Measurements from ENCODE around the gene GFI1B.

GFI1B gene

GRCh38 chr9:133030317-133031129 lies 52.0 kb downstream of the GFI1B start, which contains the start of gene GTF3C5 (continued):
- TF ChIP-seq ZNF324 (tag by site-specific recombination; IDR thresholded peaks at IDR 0.05) = peak; percentile 99
- TF ChIP-seq BCL11B (tag by site-specific recombination; IDR thresholded peaks at IDR 0.05; ENCODE audit: low read depth) = no peak
- TF ChIP-seq KLF16 (tag by site-specific recombination; IDR thresholded peaks at IDR 0.05) = peak; percentile 98
- peak; percentile 41 for TF ChIP-seq FEZF1 (tag by site-specific recombination; IDR thresholded peaks at IDR 0.05)
- no peak for TF ChIP-seq ZNF404 (tag by site-specific recombination; IDR thresholded peaks at IDR 0.05)
- TF ChIP-seq ZNF510 (tag by site-specific recombination; IDR thresholded peaks at IDR 0.05; ENCODE audit: insufficient replicate concordance) = peak; percentile 40
- no peak for TF ChIP-seq RBAK (tag by site-specific recombination; IDR thresholded peaks at IDR 0.05)
- TF ChIP-seq ZNF623 (tag by site-specific recombination; IDR thresholded peaks at IDR 0.05) = peak; percentile 42; the same call in 1 of the 2 replicates
- no peak for TF ChIP-seq HOXC10 (CRISPR knock-in tag; IDR thresholded peaks at IDR 0.05)
- TF ChIP-seq ZNF211 (tag by site-specific recombination; IDR thresholded peaks at IDR 0.05; ENCODE audit: low read depth) = no peak
- 0 out of 2 replicates have a peak, but pooled peaks have one; percentile 15 for TF ChIP-seq ZNF37A (tag by site-specific recombination; IDR thresholded peaks at IDR 0.05)
- TF ChIP-seq ZNF449 (tag by site-specific recombination; IDR thresholded peaks at IDR 0.05) = peak; percentile 52
- TF ChIP-seq ZNF529 (tag by site-specific recombination; IDR thresholded peaks at IDR 0.05; ENCODE audit: insufficient replicate concordance) = no peak
- 0 out of 2 replicates have a peak, but pooled peaks have one; percentile 10 for TF ChIP-seq ZNF426 (tag by site-specific recombination; IDR thresholded peaks at IDR 0.05)
- TF ChIP-seq, protein P1, sequence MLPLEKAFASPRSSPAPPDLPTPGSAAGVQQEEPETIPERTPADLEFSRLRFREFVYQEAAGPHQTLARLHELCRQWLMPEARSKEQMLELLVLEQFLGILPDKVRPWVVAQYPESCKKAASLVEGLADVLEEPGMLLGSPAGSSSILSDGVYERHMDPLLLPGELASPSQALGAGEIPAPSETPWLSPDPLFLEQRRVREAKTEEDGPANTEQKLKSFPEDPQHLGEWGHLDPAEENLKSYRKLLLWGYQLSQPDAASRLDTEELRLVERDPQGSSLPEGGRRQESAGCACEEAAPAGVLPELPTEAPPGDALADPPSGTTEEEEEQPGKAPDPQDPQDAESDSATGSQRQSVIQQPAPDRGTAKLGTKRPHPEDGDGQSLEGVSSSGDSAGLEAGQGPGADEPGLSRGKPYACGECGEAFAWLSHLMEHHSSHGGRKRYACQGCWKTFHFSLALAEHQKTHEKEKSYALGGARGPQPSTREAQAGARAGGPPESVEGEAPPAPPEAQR (tag by site-specific recombination; IDR thresholded peaks at IDR 0.05) = 0 out of 2 replicates have a peak, but pooled peaks have one; percentile 83
- peak; percentile 60; the same call in 1 of the 2 replicates for TF ChIP-seq ZNF10 (tag by site-specific recombination; IDR thresholded peaks at IDR 0.05)
- TF ChIP-seq ZNF26 (tag by site-specific recombination; IDR thresholded peaks at IDR 0.05) = no peak
- TF ChIP-seq, protein P2, sequence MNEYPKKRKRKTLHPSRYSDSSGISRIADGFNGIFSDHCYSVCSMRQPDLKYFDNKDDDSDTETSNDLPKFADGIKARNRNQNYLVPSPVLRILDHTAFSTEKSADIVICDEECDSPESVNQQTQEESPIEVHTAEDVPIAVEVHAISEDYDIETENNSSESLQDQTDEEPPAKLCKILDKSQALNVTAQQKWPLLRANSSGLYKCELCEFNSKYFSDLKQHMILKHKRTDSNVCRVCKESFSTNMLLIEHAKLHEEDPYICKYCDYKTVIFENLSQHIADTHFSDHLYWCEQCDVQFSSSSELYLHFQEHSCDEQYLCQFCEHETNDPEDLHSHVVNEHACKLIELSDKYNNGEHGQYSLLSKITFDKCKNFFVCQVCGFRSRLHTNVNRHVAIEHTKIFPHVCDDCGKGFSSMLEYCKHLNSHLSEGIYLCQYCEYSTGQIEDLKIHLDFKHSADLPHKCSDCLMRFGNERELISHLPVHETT (tag by site-specific recombination; IDR thresholded peaks at IDR 0.05) = peak; percentile 99
- 0 out of 2 replicates have a peak, but pooled peaks have one; percentile 54 for TF ChIP-seq ZNF664 (tag by site-specific recombination; IDR thresholded peaks at IDR 0.05)
- TF ChIP-seq SCRT2 (tag by site-specific recombination; IDR thresholded peaks at IDR 0.05) = no peak; the same call in 1 of the 2 replicates
- TF ChIP-seq ZBTB8A (tag by site-specific recombination; IDR thresholded peaks at IDR 0.05) = peak; percentile 65
- TF ChIP-seq, protein P3, sequence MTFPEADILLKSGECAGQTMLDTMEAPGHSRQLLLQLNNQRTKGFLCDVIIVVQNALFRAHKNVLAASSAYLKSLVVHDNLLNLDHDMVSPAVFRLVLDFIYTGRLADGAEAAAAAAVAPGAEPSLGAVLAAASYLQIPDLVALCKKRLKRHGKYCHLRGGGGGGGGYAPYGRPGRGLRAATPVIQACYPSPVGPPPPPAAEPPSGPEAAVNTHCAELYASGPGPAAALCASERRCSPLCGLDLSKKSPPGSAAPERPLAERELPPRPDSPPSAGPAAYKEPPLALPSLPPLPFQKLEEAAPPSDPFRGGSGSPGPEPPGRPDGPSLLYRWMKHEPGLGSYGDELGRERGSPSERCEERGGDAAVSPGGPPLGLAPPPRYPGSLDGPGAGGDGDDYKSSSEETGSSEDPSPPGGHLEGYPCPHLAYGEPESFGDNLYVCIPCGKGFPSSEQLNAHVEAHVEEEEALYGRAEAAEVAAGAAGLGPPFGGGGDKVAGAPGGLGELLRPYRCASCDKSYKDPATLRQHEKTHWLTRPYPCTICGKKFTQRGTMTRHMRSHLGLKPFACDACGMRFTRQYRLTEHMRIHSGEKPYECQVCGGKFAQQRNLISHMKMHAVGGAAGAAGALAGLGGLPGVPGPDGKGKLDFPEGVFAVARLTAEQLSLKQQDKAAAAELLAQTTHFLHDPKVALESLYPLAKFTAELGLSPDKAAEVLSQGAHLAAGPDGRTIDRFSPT (tag by site-specific recombination; IDR thresholded peaks at IDR 0.05) = no peak
- no peak for TF ChIP-seq ZNF133 (tag by site-specific recombination; IDR thresholded peaks at IDR 0.05)
- TF ChIP-seq ZXDB (tag by site-specific recombination; IDR thresholded peaks at IDR 0.05) = peak; percentile 99
- TF ChIP-seq ZSCAN16 (tag by site-specific recombination; IDR thresholded peaks at IDR 0.05) = peak; percentile 61; the same call in 1 of the 2 replicates
- peak; percentile 99 for TF ChIP-seq ZNF2 (tag by site-specific recombination; IDR thresholded peaks at IDR 0.05)
- TF ChIP-seq ZNF341 (tag by site-specific recombination; IDR thresholded peaks at IDR 0.05; ENCODE audit: low read depth) = 0 out of 2 replicates have a peak, but pooled peaks have one; percentile 36
- TF ChIP-seq KLF9 (tag by site-specific recombination; IDR thresholded peaks at IDR 0.05; ENCODE audit: low read depth) = peak; percentile 65
- no peak for TF ChIP-seq ZNF112 (tag by site-specific recombination; IDR thresholded peaks at IDR 0.05)
